ENCODE data around the gene TMEM37.

TMEM37 gene

DNA sequence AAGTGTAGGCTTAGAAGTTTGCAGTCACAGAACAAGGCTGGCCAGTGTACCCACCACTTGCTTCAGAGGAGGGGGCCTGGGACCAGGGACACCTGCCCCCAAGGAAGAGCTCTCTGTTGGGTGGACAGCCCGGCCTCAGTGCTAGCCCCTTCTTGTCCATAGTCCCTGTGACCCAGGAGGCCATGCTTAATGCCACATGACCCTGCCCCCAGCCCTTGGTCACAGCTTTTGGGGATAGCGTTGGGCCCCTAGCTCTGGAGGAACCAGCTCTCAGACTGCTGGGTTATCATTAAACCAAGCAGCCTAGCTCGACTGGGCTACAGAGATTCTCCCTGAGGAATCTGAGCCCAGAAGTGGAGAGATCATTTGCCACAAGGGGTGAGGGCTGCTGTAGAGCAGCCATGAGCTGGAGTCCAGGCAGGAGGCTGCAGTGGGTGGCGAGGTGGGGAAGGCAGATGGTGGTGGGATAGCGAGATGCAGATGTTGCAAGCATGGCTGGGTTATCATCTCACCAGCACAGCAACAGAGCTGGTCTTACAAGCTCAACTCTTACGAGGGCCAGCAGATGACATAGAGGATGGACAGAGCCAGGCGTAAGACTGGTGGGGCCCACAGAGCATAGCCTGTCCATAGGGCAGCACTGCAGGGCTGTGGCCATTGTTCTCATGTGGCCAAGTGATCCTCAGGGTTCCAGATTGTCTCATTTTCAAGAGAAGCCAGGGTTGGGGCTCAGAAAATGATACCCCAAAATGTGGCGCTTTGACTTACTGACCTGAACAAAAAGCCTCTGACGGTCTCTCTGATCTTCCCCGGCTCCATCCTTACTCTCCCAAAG lies 7.2 kb upstream of the TMEM37 start:
- no peaks in the 10 kb centered on the region for H3K4me1 Mint-ChIP-seq (ENCODE audit: low read depth)
- H3K27me3 Mint-ChIP-seq (ENCODE audit: low read depth): peaks cover 71% of the 10 kb centered on the region
- no peak overlapping the region for H3K27ac Mint-ChIP-seq
- no peaks in the 10 kb centered on the region for H3K9me3 Mint-ChIP-seq
- H3K36me3 Mint-ChIP-seq (ENCODE audit: low read depth): no peaks in the 10 kb centered on the region
- no peak overlapping the region for H3K4me3 Mint-ChIP-seq

DNA sequence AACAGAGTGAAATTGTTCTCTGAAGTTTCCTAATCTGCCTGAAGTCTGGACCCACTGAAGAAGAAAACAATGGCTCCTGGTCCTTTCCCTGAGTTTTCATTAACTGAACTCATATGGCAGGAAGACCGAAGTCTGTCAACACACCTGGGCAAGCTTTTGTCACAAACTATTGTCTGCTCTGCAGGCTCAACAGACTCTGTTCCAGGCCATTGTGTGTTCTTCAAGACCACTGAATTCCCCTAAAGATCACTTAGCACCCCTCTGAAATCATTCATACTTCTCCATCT lies 6.6 kb upstream of the TMEM37 start:
- Mint-ChIP-seq H3K4me3 (no peak overlapping the region), H3K27me3 (ENCODE audit: low read depth) (peaks cover 71% of the 10 kb centered on the region), H3K36me3 (ENCODE audit: low read depth) (no peaks in the 10 kb centered on the region), H3K4me1 (ENCODE audit: low read depth) (no peaks in the 10 kb centered on the region), H3K27ac (no peak overlapping the region), H3K9me3 (no peaks in the 10 kb centered on the region)

DNA sequence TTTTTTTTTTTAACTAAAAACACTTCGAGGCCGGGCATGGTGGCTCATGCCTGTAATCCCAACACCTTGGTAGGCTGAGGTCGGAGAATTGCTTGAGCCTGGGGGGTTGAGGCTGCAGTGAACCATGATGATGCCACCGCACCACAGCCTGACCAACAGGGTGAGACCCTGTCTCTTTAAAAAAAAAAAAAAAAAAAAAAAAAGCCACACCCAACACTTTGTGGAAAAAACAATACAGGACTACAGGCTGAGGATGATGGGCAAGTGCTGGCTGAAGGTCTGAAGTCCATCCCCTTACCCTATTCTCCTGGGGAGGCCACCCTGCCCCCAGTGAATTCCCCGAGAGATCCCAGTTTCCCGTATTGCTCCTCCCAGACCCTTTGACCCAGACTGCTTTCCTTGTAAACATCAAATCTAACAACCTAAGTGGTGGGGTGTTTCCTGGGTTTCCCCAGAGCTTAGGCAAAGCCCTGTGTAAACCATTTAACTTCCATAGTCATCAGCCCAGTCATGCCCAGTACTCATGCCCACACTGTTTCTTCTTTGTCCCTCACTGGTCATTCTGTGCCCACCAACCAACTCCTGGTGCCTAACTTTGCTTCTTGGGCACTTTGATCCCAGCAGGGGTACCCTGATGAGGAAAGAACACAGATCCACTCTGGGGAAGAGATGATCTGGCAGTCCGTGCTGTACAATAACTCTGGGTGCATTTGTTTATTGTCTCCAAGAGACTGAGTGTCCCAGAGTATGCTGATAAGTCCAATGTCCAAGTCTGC lies 5.8 kb upstream of the TMEM37 start:
- Mint-ChIP-seq H3K36me3 (ENCODE audit: low read depth) (no peaks in the 10 kb centered on the region), H3K27me3 (ENCODE audit: low read depth) (peaks cover 76% of the 10 kb centered on the region), H3K9me3 (no peaks in the 10 kb centered on the region), H3K4me1 (ENCODE audit: low read depth) (no peaks in the 10 kb centered on the region), H3K4me3 (no peak overlapping the region), H3K27ac (no peak overlapping the region)

DNA sequence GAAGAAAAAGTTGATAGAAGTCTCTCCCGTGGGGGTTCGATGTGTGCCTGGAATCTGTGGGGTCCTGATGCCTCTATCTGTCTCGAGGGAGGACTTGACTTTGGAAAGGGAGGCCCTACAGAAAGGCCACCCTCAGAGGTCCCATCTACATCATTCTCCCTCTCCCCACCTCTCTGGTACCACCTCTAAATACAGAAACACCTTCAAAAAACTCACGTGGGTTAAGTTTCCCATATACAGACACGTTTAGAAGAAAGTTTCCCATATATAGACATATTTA lies 5.3 kb upstream of the TMEM37 start:
- peaks cover 79% of the 10 kb centered on the region for H3K27me3 Mint-ChIP-seq (ENCODE audit: low read depth)

DNA sequence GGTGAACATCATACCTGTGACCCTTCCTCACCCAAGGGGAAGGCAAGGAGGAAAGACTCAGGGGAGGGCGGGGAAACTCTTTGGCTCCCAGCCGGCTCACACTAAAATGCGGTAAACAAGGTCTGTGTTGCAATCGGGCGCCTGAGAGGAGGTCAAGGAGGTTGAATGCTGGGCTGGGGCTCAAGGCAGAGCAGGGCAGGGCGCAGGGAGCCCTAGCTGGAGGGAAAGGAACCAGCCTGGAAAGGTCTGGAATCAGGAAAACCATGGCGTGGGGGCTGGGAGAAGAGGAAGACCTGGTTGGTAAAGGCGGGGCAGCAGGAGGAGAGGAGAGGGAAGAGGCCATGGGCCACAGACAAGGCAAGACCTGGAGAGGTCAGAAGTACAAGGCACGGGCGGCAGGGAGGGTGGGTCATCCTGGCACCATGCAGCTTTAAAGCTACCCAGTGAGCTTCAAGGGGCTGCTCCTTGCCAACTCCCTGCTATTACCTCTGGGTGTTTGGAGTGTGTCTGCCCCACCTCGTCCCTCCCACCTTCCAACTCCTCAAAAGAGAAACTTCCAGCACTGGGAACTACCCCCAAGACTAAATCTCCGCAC lies 4.8 kb upstream of the TMEM37 start:
- H3K4me3 Mint-ChIP-seq: no peak overlapping the region
- no peak overlapping the region for H3K27ac Mint-ChIP-seq
- no peaks in the 10 kb centered on the region for H3K36me3 Mint-ChIP-seq (ENCODE audit: low read depth)
- no peaks in the 10 kb centered on the region for H3K9me3 Mint-ChIP-seq
- H3K27me3 Mint-ChIP-seq (ENCODE audit: low read depth): peaks cover 73% of the 10 kb centered on the region
- no peaks in the 10 kb centered on the region for H3K4me1 Mint-ChIP-seq (ENCODE audit: low read depth)

More for the DNA sequence above, 5.3 kb upstream of the TMEM37 start:
- no peaks in the 10 kb centered on the region for H3K9me3 Mint-ChIP-seq
- no peak overlapping the region for H3K27ac Mint-ChIP-seq
- no peaks in the 10 kb centered on the region for H3K4me1 Mint-ChIP-seq (ENCODE audit: low read depth)
- no peaks in the 10 kb centered on the region for H3K36me3 Mint-ChIP-seq (ENCODE audit: low read depth)
- H3K4me3 Mint-ChIP-seq: no peak overlapping the region

DNA sequence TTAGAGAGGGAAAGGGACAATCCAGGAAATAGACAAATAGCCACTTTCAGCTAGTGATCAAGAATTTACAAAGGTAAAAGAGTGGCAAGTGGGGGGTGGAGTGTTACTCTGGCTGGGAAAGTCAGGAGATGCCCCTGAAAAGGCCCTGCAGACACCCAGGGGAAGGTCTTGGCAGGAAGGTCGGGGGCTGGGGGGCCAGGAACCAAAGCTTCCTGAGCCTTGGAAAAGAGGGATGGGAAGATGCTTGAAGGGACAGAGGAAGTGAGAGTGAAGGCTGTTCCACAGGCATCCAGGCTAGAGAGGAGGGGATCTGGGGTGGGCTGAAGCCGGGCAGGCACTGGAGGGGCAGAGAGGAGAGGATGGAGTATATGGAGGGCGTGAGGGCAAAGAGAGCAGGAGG lies 3.9 kb upstream of the TMEM37 start:
- Mint-ChIP-seq H3K4me1 (ENCODE audit: low read depth) (no peaks in the 10 kb centered on the region), H3K4me3 (no peak overlapping the region), H3K27me3 (ENCODE audit: low read depth) (peaks cover 80% of the 10 kb centered on the region), H3K9me3 (no peaks in the 10 kb centered on the region), H3K27ac (no peak overlapping the region), H3K36me3 (ENCODE audit: low read depth) (no peaks in the 10 kb centered on the region)

DNA sequence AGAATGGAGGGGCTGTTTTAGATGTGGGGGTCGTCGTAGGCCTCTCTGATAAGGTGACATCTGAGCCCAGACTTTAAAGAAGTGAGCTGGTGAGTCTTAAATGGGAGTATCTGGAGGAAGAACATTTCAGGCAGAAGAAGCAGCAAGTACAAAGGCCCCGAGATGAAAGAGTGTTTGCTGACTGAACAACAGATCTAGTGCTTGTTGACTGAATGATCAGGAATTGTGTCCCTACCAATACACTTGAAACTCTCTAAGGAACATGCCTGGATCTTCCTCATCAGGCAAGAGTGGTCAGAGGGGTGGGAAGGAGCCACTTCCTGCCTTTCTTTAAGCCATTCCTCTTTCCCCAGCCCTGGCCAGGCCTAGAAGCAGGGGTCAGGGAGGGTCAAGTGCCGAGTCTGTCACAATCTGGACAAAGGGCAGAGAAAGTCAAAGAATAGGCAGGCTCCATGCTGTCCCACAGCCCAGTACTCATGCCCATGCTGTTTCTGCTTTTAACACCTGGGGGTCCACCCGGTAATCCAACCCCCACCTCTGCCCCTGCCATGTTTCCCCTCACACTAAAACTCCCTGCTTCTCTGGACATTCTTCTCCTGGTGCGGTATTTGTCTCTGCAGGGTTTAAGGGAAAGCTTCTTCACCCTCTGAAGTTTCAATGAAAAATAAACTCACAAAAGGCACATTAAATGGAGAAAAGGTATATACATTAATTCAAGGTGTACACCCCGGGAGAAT lies 3.0 kb upstream of the TMEM37 start:
- H3K27me3 Mint-ChIP-seq (ENCODE audit: low read depth): peaks cover 84% of the 10 kb centered on the region

DNA sequence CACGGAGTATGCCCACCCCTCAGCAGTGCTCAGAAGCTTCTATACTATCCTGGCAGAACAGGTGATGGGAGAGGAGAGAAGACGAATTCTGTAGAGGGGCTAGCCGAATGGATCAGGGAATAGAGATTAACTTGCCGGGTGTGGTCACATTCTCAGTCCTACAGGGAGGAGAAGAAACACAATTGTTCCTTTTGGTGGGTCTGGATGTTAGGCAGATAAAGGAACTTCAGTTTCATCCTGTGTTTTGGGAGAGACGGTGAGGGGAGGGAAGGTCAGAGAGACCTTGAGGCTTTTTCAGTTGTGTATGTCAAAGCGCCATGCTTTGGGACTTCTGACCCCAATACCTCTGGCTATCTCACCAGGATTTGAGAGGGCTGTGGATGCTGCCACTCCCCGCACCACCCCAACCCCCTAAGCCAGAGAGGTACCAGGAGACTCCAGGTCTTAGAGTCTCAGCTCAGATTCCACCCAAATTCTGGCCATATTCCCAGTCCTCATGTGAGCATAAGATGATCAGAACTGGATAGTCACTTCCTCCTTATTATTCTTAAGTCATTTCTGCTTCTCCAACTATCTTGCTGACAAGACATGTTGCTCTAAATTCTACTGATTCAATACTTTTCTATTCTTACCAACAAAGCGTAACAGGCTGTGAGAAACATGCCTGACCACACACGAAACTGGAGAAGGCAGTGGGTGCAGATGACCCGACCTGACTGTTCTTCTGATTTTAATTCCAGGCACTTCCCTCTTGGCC lies 2.3 kb upstream of the TMEM37 start:
- Mint-ChIP-seq H3K36me3 (ENCODE audit: low read depth) (no peaks in the 10 kb centered on the region), H3K27ac (no peak overlapping the region), H3K9me3 (no peaks in the 10 kb centered on the region), H3K4me3 (no peak overlapping the region), H3K4me1 (ENCODE audit: low read depth) (no peaks in the 10 kb centered on the region), H3K27me3 (ENCODE audit: low read depth) (peaks cover 84% of the 10 kb centered on the region)

More for the DNA sequence above, 3.0 kb upstream of the TMEM37 start:
- H3K36me3 Mint-ChIP-seq (ENCODE audit: low read depth): no peaks in the 10 kb centered on the region
- no peaks in the 10 kb centered on the region for H3K4me1 Mint-ChIP-seq (ENCODE audit: low read depth)
- no peak overlapping the region for H3K27ac Mint-ChIP-seq
- no peaks in the 10 kb centered on the region for H3K9me3 Mint-ChIP-seq
- no peak overlapping the region for H3K4me3 Mint-ChIP-seq

DNA sequence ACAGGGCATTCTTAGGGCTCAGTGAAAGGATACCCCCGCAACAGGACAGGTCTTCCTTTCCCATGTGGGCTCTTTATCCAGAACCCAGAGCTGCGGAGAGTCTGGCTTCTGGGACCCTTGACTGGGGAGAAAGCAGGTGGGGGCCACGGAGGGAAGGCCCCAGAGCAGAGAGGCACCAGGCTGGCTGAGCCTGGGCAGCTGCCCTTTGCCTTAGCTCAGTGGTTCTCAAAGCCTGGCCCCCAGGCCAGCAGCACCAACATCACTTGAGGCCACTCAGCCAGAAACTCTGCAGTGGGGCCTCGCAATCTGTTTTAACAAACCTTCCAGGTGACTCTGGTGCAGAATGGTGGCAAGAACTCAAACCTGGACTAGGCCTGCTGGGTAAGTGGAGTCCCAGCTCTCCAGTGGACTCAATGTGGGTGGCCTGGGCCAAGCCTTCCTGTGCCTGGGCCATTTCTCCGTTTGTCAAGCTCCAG lies 1.6 kb upstream of the TMEM37 start:
- Mint-ChIP-seq H3K4me1 (ENCODE audit: low read depth) (no peaks in the 10 kb centered on the region), H3K27ac (no peak overlapping the region), H3K4me3 (no peak overlapping the region), H3K36me3 (ENCODE audit: low read depth) (no peaks in the 10 kb centered on the region), H3K9me3 (no peaks in the 10 kb centered on the region), H3K27me3 (ENCODE audit: low read depth) (peaks cover 83% of the 10 kb centered on the region)

DNA sequence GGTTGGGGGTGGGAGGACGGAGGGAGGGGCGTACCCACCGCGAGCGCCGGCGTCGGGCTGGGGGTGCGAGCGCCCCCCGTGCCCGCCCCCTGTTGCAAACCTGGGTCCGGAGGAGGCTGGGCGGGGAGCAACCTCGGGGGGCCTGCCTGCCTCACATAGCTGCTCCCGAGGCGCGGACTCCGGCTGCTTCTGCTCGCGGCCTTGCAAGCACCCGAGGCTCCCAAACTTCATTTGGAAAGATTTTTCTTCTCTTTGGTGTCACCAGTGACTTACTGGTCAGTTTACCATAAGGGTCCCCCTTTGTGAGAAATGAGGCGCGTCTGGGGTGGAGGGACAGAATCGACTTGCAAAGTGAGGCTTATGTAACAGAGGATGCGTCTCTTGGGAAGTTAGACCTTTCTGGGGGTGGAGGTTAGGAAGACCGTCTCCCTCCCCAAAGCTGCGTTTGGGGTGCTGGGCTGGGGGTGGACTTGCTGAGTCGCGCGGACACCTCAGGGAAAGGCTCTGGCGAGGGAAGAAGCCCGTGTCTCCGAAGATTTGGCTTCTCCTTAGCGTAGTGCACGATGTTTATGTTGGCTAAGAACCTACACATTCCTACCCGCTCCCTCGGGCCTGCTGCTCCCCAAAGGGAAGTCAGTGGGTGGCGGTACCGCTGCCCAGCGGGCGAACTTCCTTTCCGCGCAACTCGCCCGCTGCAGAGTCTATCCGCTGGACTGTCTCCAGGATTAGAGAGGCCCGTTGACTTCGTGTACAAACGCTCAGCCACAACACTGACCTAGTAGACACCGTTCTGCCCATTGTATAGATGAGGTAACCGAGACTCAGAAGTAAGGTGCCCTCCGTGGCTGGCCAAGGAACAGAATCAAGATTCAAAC lies 559 bp downstream of the TMEM37 start:
- Mint-ChIP-seq H3K9me3 (no peaks in the 10 kb centered on the region), H3K36me3 (ENCODE audit: low read depth) (no peaks in the 10 kb centered on the region), H3K27ac (no peak overlapping the region), H3K4me1 (ENCODE audit: low read depth) (no peaks in the 10 kb centered on the region), H3K4me3 (no peak overlapping the region), H3K27me3 (ENCODE audit: low read depth) (peaks cover 76% of the 10 kb centered on the region)

DNA sequence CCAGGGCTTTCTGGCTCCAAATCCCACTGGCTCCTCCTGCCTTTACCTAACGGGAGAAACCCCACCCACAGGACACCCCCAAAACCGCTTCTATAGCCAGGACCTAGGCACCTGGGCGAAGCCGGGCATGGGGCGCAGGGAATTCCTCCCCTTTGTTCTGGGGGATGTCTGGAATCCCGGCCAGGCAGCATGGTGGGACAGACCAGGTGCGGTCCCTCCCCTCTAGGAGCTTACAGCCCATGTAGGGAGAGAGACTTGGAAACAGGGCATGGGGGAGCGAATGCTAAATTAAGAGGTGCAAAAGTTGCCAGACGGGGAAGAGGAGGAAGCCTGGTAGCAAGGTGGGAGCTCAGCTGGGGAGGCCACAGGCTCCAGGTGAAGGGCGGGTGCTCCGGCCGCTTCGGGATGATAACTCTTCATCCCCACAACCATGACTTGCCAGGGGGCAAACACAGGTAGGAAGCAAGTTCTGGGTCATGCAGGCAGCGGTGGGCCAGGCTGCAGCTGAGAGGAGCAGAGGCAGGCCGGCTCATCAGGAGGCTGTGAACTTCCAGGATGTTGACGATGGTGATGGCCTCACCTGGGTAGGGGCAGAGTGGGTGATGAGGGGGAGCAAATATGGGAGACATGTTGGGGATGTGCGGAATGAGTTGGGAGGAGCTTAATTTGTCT lies 1.3 kb downstream of the TMEM37 start:
- no peaks in the 10 kb centered on the region for H3K9me3 Mint-ChIP-seq
- H3K27ac Mint-ChIP-seq: no peak overlapping the region
- H3K36me3 Mint-ChIP-seq (ENCODE audit: low read depth): no peaks in the 10 kb centered on the region
- H3K4me1 Mint-ChIP-seq (ENCODE audit: low read depth): no peaks in the 10 kb centered on the region
- peaks cover 68% of the 10 kb centered on the region for H3K27me3 Mint-ChIP-seq (ENCODE audit: low read depth)
- H3K4me3 Mint-ChIP-seq: no peak overlapping the region

DNA sequence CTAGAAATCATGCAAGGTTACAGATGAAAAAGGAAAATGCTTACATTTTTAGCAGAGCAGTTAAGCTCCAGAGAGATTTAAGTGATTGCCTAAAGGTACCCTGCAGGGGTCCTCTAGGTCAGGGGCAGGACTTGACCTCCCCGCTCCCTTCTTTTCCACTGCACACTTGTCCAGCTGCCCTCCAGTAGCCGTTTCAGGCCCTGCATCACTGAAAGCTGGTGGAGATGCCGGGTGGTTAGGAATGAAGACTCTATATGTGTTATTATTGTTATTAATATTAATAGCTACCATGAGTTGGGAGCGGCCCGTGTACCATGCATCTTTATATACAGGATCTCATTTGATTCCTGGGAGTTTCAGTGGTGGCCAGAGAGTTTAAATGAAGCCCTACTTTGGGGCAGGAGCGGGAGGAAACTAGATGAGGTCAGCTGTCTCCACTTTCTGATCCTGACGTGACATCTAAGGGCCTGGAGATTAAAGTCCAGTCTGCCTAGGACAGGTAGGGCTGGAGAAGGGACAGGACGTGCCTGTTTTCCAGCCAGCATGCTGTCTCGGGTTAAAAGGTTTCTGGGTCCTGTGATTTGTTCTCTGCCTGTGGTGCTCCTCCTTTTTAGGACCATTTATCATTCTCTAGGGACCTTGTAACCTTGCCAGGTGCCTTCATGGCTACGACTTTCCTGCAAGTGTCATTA lies 2.1 kb downstream of the TMEM37 start:
- H3K27me3 Mint-ChIP-seq (ENCODE audit: low read depth): peaks cover 60% of the 10 kb centered on the region
- no peak overlapping the region for H3K4me3 Mint-ChIP-seq
- H3K4me1 Mint-ChIP-seq (ENCODE audit: low read depth): no peaks in the 10 kb centered on the region
- H3K36me3 Mint-ChIP-seq (ENCODE audit: low read depth): no peaks in the 10 kb centered on the region
- H3K27ac Mint-ChIP-seq: no peak overlapping the region
- H3K9me3 Mint-ChIP-seq: no peaks in the 10 kb centered on the region

Data from T-helper 1 cell treated with Interleukin-12 subunit alpha and Interleukin-12 subunit beta and Interleukin-4 antibody, amounts not matched to agents 30 μg/mL and 1 μg/mL, for 36 hours (primary cell).